BLaER1 (cell line): ENCODE measurements around the gene GPS2.

Source experiments
- H3K27ac ChIP-seq: shearing (Covaris generic); formaldehyde crosslinking; 2 replicates; pipeline ENCODE4 v1.8.1; 2022
- H3K27me3 ChIP-seq: shearing (Covaris generic); formaldehyde crosslinking; 2 replicates; pipeline ENCODE4 v1.8.1; 2022
- H3K36me3 ChIP-seq: shearing (Covaris generic); formaldehyde crosslinking; 2 replicates; pipeline ENCODE4 v1.8.1; 2022
- H3K4me1 ChIP-seq: shearing (Covaris generic); formaldehyde crosslinking; 2 replicates; pipeline ENCODE4 v1.8.1; 2022
- H3K4me2 ChIP-seq: shearing (Covaris generic); formaldehyde crosslinking; 2 replicates; pipeline ENCODE4 v1.8.1; 2022
- H3K4me3 ChIP-seq: shearing (Covaris generic); formaldehyde crosslinking; 2 replicates; pipeline ENCODE4 v1.8.1; 2022
- H3K9ac ChIP-seq: shearing (Covaris generic); formaldehyde crosslinking; 2 replicates; pipeline ENCODE4 v1.8.1; 2022
- H3K9me3 ChIP-seq: shearing (Covaris generic); formaldehyde crosslinking; 2 replicates; pipeline ENCODE4 v1.8.1; 2022
- H4K20me1 ChIP-seq: shearing (Covaris generic); formaldehyde crosslinking; 2 replicates; pipeline ENCODE4 v1.8.1; 2022
- Cebpa-rat ChIP-seq: shearing (Covaris generic); IDR thresholded peaks from 2 replicates; pipeline ENCODE4 v1.8.1; 2022

Gene GPS2

DNA sequence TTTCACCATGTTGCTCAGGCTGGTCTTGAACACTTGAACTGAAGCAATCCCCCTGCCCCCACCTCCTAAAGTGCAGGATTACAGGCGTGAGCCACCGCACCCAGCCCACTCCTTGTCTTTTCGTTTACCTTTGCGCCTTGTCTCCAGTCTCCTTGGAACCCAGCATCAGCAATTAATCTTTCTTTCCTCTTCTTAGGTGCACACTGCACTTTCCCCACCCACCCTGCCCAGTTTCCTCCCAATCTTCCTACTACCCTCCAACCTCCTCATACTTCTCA, 51.4 kb downstream of the GPS2 start:
- no peak overlapping the region for H3K4me3 ChIP-seq
- no peak for TF ChIP-seq Cebpa-rat
- H3K36me3 ChIP-seq = peaks cover 17% of the 10 kb centered on the region
- peaks cover 49% of the 10 kb centered on the region for H4K20me1 ChIP-seq
- no peaks in the 10 kb centered on the region for H3K9me3 ChIP-seq
- H3K27ac ChIP-seq = no peak overlapping the region
- no peak overlapping the region for H3K9ac ChIP-seq
- H3K4me2 ChIP-seq = no peak overlapping the region
- H3K4me1 ChIP-seq = peaks cover 29% of the 10 kb centered on the region
- peaks cover 63% of the 10 kb centered on the region for H3K27me3 ChIP-seq

DNA sequence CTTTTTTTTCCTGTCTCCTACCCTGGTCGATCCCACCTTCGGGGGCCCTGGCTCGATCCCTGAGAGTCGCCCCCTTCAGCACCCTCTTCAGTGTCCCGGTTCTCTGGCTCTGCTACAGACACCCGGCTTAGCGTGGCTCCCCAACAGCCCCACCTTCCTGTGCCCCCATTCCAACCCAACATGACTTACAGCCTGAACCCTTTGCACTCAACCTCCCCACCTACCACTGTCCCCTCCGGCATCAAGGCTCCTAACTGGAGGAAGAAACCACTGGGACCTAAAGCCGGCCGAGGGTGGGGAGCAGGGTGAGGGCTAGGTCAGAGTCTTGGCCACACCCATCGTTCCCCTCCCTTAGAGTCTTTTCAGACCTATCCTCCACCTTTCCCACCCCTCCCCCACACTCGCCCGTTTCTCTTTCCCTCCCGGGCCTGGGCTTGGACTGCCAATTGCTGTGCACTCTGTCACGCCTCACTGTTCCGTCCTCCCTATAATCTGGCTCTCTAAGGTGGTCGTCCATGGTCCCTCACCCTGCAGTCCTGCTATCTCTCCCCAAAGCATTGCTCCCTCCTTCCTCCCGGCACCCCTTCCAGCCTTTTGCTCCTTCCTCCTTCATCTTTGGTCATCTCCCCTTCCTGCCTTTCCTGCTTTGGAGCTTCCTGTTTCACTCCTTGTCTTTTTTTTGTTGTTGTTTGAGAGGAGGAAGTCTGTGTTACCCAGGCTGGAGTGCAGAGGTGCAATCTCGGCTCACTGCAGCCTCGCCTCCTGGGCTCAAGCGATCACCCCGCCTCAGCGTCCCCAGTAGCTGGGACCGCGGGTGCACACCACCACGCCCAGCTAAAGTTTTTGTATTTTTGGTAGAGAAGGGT, 52.0 kb downstream of the GPS2 start:
- peaks cover 23% of the 10 kb centered on the region for H3K36me3 ChIP-seq
- H3K4me1 ChIP-seq = peaks cover 29% of the 10 kb centered on the region
- no peak for TF ChIP-seq Cebpa-rat
- H3K27me3 ChIP-seq = peaks cover 65% of the 10 kb centered on the region
- no peaks in the 10 kb centered on the region for H3K9me3 ChIP-seq
- peaks cover 52% of the 10 kb centered on the region for H4K20me1 ChIP-seq
- no peak overlapping the region for H3K9ac ChIP-seq
- no peak overlapping the region for H3K4me3 ChIP-seq
- peak overlapping the region; percentile 32; the same call in 1 of the 2 replicates for H3K4me2 ChIP-seq
- no peak overlapping the region for H3K27ac ChIP-seq
